Esophagus mucosa (tissue), 1 donor: ENCODE data around the gene FAM227A. TPM values are rescaled to one million over a fixed set of nuclear protein-coding genes. Genes with fewer than 3 reads are reported as not detected.
A peak's percentile ranks its signal among the peaks of the same experiment; 100 is the strongest.
"Not testable (repeated sequence)": the region's sequence is repeated elsewhere in the genome, so short reads cannot be mapped to it uniquely, and the experiment has no call there.

Experiments used
- ATAC-seq: fragments of 200-7000 bp; cut with Tn5 transposase; one replicate; pipeline ENCODE4 v1.9.1; 2020
- total RNA-seq: library from RNA; stranded (reverse); gene quantifications from one replicate; pipeline ENCODE4 v1.2.4, GENCODE V29; 2023
- donor health status: DM: yes; HTN: yes; CAD: no.

Gene FAM227A
- total RNA-seq, 1 donor from 2014 or later, result 0.72 TPM

DNA sequence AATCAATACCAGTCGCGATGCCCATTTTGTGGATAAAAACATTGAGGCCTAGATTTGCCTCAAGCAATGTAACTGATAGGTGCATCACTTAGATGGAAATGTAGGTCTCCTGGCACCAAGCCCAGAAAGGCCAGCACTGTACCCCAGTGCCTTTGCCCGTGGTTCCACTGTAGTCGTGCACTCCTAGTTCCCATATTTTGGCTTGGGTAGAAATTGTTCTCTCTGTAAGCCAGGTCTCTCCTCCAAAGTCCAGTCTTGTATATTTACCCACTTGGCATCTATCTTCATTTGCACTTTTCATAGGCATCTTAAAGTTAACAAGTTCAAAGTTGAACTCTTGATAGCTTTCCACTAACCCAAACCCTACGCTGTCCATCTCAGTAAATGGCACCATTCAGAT lies 44.6 kb downstream of the FAM227A start:
- no peak for ATAC-seq

DNA sequence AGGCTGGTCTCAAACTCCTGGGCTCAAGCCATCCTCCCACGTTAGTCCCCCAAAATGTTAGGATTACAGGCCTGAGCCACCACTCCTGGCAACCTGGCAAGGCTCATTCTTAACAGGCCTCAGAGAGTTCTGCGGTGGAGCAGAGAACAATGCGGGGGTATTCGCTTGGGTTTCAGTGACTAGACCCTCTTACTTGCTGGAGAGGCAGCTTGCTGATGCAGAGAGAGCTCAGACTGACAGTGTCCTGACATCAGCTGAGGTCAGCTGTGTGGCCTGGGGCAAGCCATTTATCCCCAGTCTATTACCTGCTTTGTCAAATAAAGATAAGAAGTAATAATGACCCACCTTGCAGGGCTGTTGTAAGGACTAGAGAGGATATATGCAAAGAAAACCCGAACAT lies 46.0 kb downstream of the FAM227A start:
- no peak for ATAC-seq

DNA sequence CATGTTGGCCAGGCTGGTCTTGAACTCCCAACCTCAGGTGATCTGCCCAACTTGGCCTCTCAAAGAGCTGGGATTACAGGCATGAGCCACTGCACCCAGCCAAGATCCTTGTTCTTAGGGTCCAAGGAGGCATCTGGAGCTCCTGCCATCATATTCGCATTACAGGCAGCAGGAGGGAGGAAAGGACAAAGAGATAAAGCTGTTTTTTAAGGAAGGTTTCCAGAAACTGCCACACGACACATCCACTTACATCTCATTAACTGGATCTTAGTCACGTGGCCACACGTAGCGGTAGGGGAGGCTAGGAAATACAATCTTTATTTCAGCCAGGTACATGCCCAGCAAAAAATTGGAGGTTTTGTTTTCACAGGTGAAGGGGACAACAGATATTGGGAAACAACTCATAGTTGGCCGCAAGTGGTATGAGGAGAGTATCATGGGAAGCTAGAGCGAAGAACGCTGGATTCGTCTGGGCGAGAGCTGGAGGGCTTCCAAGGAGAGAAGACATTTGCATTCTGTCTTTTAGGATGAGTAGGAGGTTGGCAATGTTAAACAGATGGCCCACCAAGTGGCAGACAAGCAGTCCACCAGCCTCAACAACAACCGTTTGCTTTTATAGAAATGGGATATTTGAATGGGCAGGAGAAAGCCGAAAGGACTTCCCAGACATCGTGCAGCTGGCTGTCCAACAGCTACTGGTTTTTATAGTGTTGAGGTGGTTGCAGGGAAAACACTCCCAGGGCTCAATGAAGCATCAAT lies 47.0 kb downstream of the FAM227A start:
- ATAC-seq, result no peak

DNA sequence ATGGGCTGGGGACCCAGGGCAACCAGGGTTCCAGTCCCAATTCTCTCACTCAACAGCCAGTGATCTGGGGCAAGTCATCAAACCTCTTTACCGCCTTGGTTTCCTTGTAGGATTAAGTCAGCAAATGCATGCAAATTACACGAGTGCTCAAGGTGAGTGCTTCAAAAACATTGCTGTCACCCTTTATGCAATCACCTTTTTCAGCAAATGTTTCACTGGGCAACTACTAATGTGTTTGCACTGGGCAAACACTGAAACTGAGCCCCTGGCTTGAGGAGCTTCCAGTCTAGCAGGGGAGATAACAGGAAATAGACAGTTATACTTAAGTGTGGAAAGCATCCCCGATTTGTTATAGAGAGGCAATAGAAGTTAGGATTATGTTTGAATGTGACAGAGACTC lies 48.5 kb downstream of the FAM227A start:
- no peak for ATAC-seq

DNA sequence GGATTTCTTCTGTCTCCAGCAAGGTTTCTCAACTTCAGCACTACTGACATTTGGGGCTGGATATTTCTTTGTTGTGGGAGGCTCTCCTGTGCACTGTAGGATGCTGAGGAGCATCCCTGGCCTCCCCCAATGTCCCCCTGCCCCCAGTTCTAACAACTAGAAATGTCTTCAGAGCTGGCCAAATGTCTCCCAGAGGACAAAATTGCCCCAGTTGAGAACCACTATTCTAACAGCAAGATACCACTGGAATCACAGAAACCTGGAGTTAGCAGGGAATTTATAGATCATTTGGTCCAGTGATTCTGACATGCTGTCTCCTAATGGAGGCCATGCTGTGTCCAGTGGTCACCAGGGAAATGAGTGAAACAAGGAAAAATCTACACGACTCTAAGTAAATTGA lies 54.0 kb downstream of the FAM227A start:
- no peak for ATAC-seq

DNA sequence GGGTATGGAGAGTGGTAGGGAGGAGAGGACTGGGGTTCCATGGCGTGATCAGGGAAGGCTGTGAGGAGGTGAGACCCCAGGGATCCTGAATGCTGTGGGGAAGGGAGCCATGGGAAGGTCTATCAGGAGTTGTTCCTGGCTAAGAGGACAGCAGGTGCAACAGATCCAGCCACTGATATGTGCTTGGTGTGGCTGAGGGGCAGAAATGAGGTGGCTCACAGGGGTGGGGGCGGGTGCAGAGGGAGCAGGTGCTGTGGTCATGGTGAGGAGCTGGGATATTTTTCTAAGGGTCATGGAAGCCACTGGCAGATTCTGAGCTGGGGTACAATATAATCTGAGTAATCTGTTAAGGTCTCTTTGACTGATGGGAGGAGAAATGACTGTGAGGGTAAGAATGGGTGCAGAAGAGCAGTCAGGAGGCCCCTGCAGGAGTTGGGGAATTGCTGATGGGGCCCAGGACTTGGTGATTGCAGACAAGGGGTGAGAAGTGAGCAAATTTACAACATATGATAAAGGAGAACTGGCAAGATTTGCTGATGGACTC lies 54.9 kb downstream of the FAM227A start:
- no peak for ATAC-seq

DNA sequence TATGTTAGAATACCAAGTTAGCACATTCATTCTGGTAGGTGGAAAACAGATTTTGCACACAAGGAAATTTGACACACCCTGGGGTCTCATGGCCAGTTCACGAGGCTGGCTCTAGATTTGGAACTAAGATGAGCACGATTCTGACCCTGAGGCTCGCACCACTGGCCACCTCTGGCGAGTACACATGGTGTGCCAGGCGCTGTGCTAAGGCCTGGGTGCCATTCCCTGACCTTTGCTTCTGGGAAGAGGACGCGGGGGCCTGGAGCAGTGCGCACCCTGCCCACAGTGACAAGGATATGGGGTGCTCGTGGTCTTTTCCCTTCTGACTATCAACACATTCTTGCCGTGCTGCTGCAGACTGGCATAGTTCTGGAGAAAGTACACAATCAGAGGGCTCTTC lies 56.7 kb downstream of the FAM227A start:
- ATAC-seq, result no peak

DNA sequence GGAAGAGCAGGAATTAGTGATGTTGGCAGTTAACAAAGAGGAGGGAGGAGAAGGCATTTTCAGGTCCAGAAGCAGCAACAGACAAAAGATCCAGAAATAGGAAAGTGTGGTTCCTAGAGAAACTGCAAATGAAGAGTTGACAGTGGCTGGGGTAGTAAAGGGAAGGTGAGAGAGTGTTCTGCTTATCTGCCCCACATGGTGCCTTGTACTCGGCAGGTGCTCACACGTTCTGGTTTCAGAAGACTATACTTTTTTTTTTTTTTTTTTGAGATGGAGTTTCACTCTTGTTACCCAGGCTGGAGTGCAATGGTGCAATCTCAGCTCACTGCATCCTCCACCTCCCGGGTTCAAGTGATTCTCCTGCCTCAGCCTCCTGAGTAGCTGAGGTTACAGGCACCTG lies 73.3 kb downstream of the FAM227A start:
- not testable (repeated sequence) for ATAC-seq

DNA sequence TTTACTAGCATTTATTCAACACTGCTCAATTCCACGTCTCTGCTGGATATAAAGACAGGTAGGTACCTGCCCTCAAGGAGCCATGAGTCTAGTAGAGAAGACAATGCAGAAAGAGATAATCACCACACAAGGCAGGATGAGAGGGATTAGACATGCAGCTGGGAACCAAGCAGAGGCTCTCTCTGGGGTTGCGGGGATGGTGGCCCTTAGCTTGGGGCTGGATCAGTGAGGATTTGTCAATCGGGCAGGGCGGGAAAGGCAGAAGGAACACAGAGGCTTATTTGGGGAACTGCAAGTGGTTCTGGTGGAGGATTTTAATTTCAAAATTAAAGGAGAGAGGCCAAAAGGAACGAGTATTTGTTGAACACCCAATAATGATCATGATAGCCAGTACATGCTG lies 77.7 kb downstream of the FAM227A start:
- no peak for ATAC-seq

DNA sequence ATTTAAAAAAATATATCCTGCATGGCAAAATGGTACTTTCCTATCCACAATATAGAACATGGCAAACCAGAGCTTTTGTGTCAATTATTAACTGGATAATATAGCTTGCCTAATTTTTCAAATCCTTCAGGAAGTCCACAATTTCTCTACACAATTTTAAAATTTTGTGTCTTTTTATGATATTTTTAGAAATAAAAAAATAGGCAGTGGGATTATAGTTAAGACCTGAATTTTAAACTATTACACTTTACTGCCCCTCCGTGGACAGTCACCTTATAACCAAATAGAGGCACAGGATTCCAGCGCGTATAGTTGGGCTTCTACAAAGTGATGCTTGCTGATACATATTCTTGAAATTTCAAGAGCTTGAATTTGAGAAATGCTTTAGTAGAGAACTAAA lies 84.1 kb downstream of the FAM227A start:
- no peak for ATAC-seq

DNA sequence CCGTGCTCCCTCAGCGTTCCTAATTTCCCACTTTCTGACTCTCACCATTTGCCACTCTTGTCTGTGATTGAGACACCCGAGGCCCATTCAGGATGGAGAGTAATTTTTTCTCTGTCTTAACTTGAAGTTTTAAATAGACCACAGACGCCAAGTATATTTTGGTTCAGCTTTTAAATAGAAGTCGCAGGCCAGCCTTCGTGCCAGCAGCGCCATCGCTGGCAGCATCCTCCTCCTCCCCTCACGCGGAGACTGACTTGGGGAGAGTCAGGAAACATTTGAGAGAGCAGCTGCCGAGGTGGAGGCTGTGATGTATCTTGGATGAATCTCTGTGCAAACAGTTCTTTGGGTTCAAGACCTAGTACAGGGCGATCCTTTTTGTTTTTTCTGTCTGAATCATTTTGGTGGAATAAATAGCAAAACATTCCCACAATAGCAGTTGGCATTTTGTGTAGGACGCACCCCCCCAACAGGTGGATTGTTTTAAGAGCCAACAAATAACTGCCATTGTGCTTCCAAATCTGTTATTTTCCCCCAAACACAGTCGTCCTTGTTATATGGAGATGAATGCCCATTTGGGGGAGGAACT lies 85.3 kb downstream of the FAM227A start:
- ATAC-seq, result peak; percentile 36

DNA sequence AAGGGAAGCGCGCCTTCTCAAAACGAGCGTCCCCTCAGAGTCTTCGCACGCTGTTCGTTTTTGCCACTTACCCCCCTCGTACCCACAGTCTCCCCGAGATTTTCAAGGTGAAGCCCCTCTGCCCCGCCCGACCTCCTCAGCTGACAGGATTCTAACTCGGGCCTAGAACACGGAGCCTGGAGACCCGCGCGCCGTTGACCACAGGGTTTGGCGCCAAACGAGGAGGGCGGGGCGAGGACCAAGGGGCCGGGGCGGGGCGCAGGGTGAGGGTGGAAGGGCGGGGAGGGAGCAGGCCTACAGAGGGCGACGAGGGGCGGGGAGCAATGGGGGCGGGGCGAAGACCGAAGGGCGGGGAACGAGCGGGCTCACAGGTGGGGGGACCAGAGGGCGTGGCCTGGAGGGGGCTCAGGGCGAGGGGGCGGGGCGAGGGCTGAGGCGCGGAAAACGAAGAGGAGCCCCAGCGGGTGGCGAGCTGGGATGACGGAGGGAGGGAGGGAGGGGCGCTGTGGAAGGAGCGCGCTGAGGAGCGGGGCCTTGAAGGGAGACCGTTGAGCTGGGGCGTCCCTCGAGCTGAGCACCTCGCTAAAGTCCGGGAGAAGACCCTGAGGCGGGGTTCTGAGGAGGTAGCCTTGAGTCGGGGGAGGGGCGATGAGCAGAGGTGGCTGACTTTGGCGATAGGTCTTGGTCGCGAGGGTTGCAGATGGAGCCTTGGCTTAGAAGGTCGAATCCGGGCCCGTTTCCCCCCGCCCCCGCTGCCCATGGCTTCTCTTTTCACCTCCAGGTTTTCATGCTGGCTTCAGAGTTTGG lies 86.0 kb downstream of the FAM227A start, which contains the start of gene DMC1:
Gene DMC1 (minus strand): TSS at position 212 of the 807 bp plus-strand sequence. CDS start 1,927 bp downstream, outside the sequence.
- peak; percentile 96 for ATAC-seq

DNA sequence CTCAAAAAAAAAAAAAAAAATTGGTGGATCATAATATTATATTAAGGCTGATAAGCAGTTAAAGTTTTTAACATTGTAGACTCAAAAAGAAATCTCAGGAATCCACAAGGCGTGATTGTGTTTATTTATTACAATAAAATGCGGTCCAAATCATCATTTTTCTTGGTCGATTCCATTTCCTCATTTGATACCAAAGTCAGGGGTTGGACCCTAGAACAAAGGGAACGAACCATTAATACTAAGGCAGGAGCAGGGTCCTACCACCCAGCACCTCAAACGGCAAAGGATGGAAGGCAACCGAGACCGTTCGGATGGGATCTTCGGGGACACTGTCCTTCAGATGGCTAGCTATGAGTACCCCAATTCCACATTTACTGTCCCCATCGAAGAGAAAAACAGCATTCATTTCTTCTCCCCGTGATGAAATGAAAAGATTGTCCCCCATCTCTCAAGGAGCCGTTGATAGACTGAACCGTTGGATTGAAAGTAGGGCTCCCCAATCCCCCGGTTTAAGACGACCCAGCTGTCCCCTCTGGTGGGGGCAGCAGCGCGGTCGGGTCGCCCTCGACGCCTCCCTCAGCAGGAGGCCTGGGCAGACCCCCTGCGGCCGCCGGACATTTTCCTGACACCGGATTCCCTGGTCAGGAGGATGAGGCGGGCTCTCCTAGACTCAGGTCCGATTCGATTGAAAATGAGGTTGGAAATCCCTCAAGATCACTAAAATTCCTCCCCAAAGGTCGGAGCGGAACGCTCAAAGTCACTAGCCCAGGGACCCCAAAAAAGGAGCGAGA lies 86.8 kb downstream of the FAM227A start:
- peak; percentile 14 for ATAC-seq

DNA sequence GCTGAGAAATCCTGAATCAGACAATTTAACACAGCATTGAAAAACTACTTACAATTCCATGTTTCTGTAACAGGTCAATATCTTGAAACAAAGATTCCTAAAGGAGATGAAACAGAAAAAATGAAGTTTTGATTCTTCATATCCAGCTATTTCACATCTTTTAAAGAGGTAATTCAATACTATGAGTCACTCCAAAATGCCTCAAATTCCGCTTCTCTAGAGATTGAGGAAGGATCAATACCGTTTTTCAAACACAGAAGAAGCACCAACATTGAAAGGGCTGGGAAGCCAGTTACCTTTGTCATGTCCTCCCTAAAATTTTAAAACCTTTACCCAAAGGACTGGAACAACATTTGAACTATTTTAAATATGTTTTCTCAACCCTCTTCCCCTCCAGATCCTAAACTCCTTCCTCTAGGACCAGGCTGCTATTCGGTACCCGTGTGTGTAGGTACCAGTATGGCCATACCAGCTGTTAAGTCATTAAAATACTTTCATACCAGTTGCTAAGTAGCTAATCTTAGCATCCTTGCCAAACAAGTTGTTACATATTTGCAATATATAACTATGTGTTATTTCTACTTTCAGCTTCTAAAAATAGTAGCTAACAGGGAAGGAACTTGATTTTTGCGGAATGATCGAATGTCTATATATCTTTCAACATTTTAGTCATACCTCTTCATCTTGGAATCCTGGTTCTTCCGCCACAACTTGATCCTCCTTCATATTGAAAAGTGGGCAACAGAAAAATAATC lies 88.5 kb downstream of the FAM227A start:
- ATAC-seq, result no peak

DNA sequence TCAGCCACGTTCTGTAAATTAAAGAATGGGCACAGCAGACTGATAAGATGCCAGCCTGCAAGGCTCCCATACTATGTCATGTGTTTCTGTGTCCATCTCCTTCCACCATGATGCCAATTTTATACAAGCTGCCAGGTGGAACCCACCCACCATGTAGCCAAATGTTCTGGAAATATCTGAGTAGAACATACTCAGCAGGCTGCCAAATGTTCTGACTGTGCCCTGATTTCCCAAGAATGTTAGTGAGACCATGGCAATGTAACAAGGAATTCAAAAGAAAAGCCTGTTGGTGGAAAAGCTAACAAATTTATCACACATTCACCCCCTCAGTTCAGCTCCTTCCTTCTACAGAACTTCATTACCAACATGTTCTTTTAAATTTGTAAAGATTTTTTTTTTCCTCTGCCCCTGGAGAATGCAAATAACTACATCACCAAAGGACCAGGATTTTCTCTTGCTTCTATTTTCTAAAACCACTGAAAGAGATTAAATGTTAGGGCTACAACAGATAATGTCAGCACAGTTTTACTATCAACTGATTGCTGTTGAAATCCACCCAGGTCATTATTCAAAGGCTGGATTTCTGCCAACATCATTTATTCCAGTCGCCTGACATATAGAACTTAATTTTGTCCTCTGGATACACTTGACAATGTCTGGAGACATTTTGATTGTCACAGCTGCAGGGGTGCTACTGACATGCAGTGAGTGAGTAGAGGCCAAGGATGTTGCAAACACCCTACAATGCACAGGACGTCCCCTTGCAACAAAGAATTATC lies 89.3 kb downstream of the FAM227A start:
- no peak for ATAC-seq

DNA sequence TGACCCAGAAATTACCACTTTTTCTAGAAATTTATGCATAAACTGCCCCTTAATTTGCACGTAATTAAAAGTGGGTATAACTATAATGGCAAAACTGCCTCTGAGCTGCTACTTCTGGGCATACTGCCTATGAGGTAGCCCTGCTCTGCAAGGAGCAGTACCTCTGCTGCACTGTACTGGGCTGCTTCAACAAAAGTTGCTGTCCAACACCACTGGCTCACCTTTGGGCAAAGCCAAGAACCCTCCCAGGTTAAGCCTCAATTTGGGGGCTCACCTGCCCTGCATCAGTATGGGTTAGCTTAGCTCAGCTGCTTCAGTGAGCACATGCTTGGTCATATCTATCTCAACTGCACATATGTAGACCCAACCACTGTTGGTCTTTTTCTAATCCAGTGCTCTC lies 90.8 kb downstream of the FAM227A start:
- no peak for ATAC-seq

DNA sequence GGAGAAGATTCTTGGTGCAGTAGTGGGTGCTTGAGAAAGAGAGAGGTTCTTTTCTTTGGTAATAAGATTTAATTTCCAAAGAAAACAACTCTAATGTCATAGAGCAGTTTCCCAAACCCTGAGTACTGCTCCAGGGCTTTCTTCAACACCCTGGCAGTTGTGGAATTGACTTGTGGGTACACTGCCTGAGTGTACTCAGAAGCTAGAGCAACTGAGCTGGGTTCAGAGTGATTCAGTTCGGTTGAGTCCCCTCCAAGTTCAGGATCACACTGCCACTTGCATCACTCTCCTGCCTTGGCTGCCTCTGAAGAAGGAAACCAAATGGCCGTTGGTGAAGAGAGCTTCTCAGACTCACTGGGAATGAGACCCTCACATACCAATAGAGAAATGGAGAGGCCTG lies 91.5 kb downstream of the FAM227A start:
- no peak for ATAC-seq

DNA sequence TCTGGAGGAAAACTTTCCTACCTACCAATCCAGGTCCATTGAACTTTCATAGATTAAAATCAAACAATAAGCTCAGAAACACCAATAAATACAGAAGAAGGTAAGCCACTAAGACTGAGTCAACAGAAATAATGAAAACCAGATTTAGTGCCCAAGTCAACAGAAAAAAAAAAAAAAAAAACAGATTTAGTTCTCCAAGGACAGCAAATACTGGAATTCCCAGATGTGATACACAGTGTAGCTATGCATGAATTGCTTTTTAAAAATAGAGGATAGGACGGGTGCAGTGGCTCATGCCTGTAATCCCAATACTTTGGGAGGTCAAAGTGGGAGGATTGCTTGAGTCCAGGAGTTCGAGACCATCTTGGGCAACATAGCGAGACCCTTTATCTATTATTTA lies 101.9 kb downstream of the FAM227A start:
- ATAC-seq, result no peak

DNA sequence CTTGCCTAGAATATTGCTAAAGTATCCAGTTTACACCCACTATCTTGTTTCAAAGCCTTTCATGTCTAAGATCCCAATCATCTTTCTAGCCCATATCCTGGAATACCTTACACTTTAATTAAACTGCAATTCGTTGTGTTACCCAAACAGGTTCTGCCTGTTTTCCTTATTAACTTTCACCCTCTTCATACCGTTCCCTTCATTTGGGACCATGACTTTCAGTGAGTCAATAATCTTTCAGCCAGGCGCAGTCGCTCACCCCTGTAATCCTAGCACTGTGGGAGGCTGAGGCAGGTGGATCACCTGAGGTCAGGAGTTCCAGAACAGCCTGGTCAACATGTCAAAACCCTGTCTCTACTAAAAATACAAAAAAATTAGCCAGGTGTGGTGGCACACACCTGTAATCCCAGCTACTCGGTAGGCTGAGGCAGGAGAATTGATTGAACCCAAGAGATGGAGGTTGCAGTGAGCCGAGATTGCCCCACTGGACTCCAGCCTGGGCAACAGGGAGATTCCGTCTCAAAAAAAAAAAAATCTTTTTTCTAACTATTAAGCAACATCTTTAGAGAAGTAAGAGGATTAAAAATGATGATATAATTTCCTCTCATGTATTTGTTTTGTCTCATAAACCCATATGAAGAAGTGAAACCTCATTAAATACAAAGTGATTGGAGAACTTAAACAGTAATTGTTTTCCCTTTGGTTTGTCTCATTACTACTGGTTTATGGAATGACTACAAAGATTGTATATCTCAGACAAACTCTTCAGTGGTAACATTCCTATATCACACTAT lies 106.9 kb downstream of the FAM227A start:
- ATAC-seq, result peak; percentile 94

DNA sequence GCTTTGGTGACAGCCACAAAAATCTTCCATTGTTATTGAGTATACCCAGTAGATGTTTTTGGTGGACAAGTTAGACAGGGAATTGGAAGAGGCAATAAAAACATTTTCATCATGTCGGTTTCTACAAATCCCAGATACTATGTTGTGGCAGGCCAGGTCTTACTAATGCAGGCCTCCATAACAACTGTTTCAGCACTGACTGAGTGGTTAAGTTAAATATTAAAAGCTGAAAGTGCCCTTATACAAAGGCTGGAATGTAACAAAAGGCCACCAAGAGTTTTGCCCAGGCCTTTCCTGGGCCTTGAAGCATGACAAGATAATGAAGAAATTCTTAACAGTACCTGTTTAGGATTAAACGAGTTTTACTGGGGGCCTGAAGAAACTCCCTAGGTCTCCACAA lies 115.5 kb downstream of the FAM227A start:
- no peak for ATAC-seq
